Islet of Langerhans (tissue), 1 donor: ENCODE results near the gene USP37.

Experiments used
- FAIRE-seq: peaks from one replicate; lab custom pipeline; 2011; peaks lifted over from hg19 to GRCh38; lab: Jason Lieb, UNC

The USP37 gene

DNA sequence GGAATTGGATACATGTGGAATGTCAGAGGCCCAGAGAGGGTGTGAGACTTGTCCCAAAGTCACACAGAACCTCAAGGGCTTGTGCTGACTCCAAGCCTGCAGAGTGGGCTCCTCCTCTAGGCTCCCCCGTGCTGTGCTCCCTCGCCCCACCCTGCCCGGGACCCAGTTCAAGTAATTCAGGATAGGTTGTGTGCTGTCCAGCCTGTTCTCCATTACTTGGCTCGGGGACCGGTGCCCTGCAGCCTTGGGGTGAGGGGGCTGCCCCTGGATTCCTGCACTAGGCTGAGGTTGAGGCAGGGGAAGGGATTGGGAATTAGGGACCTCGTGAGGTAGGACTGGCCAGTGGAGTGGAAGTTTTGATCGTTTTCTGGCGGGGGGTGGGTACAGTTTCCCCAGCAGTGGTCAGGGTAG lies 165.7 kb downstream of the USP37 start:
- no peak for FAIRE-seq

DNA sequence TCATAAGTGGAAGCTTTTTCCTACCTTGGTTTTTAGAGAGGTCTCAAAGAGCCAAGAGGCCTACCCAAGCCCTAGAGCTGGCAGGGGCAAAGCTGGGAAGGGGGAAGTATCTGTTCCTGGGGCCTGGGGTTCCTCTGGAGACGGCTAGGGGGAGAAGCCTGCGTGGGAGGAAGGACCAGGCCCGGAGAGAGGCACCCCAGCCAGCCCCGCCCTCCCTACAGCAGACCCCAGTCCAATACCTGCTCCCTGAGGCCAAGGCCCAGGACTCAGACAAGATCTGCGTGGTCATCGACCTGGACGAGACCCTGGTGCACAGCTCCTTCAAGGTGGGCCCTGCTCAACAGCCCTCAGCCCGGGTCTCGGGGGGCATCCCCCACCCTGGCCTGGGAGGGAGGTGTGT lies 166.3 kb downstream of the USP37 start:
- no peak for FAIRE-seq

DNA sequence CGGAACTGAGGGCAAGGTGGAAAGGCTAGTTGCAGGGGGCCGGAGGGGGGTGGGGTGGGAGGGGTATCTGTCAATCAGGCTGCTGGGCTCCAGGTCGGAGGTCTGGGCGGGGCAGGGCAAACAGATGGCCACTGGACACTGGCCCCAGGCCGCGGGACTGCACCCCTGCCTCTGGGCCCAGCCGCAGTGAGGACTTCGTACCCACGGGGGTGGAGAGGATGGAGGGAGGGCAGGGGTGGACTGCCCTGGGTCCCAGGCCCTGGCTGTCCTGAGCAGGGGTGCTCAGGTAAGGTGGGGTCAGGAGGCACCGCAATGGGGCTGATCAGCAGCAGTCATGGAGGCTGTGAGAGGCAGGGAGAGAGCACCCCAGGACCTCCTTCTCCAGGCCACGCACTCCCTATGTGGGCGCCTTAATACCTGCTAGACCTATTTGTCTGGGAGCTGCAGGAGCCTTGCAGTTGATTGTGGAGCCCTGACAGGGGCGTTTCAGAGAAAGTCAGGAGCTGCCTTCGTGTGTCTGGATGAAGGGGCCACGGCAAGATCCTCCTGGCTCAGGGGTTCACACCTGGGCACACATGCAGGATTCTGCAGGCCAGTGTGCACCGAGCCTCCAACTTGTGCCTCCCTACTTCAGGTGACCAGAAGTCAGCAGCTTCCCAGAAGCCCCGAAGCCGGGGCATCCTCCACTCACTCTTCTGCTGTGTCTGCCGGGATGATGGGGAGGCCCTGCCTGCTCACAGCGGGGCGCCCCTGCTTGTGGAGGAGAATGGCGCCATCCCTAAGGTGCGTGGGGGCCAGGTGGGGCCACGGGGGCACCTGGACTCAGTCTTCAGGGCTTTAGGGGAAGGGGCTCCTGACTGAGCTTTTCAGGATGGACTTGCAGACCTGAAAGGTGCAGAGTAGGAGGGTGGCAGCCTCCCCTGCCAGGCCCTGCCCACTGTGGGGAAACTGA lies 166.9 kb downstream of the USP37 start:
- FAIRE-seq, result no peak
